Stimulated activated CD8-positive, alpha-beta memory T cell treated with anti-CD3 and anti-CD28 coated beads, Interleukin-2, amount 100 ng/mL, for 48 hours (primary cell): ENCODE measurements around the gene CCL24.
"Not testable (repeated sequence)": the region's sequence is repeated elsewhere in the genome, so short reads cannot be mapped to it uniquely, and the experiment has no call there.

ENCODE experiments used
- DNase-seq, 2 donors: peaks; one replicate each; pipeline ENCODE4 v3.0.0-alpha.2; 2020; ENCODE audit warnings: low read depth in 2 of 2

The CCL24 gene, protein sequence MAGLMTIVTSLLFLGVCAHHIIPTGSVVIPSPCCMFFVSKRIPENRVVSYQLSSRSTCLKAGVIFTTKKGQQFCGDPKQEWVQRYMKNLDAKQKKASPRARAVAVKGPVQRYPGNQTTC

DNA sequence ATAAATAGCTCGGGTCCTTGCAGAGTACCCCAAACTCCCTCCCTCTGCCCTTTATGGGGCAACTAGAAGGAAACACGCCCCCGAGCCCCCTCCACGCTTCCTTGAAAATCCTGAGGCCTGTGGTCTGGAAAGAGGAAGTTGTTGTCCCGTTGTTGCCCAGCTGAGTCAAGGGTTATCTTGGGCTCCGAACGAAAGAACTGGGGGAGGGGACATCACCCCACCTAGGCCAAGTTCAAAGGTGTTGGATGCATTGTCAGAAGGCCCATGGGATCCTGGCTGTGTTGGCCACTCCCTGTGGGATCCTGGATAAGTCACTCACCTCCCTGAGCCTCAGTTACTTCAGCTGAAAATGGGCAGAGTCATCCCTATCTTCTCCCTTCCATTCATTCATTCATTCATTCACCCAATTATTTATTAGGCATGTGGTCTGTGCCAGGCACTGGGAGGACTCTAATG lies at the start of gene CCL24:
CCL24 (minus strand) TSS at position 26 of the 456 bp plus-strand sequence. CDS start 91 bp downstream, outside the sequence.
- no peak for DNase-seq

DNA sequence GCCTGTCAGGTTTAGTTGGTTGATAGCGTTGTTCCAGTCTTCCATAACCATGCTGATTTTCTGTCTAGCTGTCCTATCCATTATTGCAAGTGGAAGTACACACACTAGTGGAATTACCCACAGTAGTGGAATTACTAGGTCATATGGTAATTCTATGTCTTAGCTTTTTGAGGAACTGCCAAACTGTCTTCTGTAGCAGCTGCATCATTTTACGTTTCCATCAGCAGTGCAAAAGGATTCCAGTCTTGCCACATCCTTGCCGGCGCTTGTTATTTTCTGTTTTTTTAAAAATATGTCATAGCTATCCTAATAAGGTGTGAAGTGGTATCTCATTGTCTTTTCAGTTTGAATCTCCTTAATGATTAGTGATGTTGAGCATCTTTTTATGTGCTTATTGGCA lies 48.0 kb upstream of the CCL24 start:
- no peak for DNase-seq

DNA sequence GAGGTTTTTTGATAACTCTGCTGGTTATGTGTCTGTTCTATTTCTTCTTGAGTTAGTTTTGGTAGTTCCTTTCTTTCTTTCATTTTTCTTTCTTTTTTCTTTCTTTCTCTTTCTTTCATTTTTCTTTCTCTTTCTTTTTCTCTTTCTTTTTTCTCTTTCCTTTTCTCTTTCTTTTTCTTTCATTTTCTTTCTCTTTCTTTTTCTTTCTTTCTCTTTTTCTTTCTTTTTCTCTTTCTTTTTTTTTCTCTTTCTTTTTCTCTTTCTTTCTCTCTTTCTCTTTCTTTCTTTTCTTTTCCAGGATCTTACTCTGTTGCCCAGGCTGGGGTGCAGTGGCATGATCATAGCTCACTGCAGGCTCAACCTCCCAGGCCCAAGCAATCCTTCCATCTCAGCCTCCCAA lies 44.8 kb upstream of the CCL24 start:
- no peak for DNase-seq

DNA sequence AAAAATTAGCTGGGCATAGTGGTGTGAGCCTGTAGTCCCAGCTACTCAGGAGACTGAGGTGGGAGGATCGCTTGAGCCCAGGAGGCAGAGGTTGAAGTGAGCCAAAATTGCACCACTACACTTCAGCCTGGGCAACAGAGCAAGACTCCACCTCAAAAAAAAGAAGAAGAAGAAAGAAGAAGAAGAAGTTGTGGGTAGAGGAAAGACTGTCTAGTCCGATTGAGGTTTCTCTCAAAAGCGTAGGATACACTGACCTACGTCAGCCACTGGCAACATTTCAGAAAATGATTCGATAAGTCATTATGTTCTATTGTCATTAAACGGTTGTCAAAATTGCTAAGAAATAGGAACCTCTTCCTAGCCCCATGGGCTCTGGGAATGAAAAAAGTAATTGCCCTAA lies 42.9 kb upstream of the CCL24 start:
- no peak for DNase-seq

DNA sequence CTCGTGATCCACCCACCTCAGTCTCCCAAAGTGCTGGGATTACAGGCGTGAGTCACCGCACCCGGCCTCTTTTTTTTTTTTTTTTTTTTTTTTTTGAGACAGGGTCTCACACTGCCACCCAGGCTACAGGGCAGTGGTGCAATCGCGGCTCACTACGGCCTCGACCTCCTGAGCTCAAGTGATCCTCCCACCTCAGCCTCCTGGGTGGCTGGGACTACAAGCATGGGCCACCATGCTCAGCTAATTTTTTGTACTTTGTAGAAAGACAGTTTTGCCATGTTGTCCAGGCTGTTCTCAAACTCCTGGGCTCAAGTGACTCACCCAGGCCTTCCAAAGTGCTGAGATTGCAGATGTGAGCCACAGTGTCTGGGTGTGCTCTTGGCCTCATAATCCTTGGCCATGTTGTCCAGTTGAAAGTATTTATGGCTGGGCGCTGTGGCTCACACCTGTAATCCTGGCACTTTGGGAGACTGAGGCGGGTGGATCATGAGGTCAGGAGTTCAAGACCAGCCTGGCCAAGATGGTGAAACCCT lies 41.3 kb upstream of the CCL24 start:
- DNase-seq, result not testable (repeated sequence)

DNA sequence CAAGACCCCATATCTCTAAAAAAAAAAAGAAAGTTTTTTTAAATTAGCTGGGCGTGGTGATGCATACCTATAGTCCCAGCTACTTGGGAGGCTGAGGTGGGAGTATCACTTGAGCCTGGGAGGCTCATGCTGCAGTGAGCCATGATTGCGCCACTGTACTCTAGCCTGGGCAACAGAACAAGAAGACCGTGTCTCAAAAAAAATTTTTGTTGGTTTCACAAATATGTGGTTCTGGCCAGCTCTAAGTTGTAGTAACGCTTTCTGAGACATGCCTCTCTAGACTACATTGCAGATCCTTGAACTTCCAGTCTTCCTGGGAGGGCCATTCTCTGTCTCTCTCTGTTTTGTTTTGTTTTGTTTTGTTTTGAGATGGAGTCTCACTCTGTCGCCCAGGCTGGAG lies 40.6 kb upstream of the CCL24 start:
- no peak for DNase-seq

DNA sequence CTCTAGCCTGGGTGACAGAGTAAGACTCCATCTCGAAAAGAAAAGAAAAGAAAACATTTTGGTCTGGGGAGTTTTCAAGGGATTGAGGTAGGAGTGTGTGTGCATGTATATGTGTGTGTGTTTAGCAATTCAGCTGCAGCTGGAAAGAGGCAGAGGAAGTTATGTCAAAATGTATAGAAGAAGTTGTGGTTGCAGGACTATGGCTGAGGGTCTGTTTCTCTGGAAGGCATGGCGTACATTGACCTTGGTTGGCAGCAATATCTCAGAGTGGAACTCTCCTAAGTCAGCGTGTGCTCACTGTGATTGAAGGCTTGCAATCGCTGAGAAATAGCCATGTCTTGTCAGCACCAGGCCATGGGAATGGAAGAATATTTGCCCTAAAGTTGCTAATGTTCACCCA lies 36.6 kb upstream of the CCL24 start:
- no peak for DNase-seq

DNA sequence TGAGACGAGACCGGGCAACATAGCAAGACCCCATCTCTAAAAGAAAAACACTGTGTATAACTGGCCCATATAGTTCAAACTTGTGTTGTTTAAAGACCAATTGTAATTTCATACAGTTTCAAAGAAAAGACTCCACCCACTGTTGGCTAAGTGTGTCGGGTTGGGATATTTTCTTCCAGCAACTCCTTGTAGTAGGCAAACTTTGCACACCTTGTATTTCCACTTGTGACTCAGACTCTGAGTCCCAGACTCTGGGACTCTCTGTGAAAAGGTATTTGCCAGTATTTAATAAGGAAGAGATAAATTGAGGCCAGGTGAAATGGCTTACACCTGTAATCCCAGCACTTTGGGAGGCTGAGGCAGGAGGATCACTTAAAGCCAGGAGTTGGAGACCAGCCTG lies 36.0 kb upstream of the CCL24 start:
- no peak for DNase-seq

DNA sequence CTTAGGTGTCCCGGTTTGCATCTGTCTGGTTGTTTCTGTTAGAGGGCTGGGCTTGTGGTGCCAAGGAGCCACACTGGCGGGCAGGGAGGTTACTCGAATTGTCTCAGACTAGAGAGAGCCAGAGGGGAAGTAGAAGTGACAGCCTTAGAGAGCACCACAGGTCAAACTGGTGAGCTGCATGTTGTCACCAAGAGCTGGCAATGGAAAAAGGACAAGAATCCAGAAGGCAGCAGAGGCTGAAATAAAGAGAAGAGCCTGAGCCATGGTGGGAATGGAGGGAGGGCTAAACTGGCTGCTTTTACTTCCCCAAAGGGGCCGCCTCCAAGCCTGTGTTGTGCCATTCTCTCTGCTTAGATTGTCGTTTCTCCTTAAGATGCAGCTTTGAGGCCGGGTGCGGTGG lies 34.1 kb upstream of the CCL24 start:
- no peak for DNase-seq

DNA sequence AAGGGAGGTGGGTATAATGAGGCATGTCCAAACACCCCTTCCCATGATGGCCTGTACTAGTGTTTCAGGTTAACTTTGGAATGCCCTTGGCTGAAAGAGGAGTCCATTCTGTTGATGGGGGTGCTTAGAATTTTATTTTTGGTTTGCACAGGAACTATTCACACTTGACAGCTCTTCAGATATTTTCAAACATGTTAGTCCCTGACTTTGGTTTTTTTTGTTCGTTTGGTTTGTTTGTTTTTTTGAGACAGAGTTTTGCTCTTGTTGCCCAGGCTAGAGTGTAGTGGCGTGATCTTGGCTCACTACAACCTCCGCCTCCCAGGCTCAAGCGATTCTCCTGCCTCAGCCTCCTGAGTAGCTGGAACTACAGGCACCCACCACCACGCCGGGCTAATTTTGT lies 31.5 kb upstream of the CCL24 start:
- not testable (repeated sequence) for DNase-seq

DNA sequence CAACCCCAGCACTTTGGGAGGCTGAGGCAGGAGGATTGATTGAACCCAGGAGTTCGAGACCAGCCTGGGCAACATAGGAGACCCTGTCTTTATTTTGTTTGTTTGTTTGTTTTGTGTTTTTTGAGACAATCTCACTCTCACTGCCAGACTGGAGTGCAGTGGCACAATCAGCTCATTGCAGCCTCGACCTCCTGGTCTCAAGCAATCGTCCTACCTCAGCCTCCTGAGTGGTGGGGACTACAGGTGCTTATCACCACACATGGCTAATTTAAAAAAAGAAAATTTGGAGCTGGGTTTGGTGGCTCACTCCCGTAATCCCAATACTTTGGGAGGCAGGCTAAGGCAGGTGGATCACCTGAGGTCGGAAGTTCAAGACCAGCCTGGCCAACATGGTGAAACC lies 30.6 kb upstream of the CCL24 start:
- DNase-seq, result no peak

DNA sequence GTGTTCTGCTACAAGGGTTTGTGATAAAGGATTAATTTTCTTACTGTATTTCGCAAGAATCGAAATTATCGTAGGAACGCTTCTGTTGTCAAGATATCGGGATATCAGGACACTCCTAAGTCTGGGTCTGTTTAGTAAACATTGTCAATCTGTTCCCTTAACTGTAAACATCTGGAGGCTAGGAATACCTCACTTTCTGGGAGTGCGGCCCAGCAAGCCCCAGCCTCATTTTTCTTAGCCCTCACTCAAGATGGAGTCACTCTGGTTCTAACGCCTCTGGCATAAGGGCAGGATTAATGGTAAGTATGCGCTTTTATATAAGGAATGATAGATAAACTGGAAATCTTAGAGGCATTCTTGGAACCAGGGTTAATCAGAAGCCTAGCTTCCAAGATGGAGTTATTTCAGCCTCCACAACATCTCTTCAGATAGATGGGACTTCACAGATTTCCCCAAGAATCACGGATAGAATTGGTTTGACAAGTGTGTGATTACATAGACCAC lies 30.1 kb upstream of the CCL24 start:
- DNase-seq, result no peak

DNA sequence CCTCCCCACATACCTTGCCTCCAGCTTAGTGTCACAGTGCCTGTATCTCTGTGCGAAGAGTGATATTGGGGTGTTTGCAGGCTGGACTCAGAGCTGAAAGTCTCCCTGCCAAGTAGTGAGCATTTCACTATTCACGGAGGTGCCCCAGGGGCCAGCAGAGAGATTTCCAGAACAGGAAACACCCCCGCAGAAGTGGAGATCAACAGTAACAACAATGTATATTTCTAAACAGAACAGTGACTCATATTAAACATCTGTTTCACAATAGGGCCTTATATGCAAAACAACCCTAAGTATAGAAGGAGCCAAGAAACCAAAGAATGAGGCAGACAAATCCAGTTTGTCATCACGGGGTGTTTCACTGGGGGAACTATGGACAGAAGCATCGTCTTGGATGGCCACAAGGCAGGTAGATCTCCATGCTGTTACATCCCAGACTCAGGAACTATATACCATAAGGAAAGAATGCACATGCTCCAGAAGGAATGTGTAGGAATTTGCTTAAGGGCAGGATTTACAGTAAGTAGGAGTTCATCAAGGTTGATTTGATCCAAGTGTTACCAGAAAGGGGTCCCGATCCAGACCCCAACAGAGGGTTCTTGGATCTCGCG lies 29.3 kb upstream of the CCL24 start:
- DNase-seq, result peak in 1 of 2 donors; percentile 27

DNA sequence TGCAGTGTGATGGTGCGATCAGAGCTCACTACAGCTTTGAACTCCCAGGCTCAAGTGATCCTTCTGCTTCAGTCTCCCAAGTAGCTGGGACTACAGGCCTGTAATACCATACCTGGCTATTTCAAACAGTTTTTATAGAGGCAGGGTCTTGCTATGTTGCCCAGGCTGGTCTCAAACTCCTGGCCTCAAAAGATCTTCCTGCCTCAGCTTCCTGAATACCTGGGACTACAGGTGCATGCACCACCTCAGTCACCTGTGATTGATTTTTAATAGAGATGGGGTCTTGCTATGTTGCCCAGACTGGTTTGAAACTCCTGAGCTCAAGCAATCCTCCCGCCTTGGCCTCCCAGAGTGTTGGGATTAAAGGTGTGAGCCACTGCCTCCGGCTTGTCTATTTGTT lies 26.4 kb upstream of the CCL24 start:
- DNase-seq, result no peak

DNA sequence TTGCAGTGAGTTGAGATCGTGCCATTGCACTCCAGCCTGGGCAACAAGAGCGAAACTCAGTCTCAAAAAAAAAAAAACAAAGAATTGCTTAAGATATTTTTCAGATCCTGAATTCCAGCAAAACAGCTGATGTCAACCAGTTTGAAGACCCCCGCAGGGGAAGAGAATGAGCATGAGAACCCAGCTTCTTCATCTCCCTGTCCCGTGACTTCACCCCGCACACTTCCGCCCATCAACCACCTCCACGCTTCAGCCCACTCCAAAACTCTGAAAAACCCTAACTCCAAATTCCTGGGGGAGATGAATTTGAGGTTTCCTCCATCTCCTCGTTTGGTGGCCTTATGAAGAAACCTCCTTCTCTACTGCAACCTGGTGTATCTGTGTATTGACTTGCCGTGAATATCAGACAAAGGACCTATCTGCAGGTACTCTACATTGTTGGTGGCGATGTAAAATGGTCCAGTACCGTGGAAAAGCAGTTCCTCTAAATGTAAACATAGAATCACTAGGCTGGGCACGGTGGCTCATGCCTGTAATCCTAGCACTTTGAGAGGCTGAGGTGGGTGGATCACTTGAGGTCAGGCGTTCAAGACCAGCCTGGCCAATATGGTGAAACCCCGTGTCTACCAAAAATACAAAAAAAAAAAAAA lies 24.8 kb upstream of the CCL24 start:
- DNase-seq, result not testable (repeated sequence)

DNA sequence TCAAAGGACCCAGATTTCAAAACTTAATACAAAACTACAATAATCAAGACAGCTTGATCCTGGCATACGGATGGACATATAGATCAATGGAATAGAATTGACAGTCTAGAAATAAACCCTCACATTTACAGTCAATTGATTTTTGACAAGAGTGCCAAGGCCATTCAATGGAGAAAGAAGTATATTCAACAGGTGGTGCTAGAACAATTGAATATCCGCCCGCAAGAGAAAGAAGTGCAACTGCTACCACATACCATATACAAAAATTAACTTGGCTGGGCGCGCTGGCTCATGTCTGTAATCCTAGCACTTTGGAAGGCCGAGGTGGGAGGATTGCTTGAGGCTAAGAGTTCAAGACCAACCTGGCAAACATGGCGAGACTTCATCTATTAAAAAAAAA lies 23.2 kb upstream of the CCL24 start:
- no peak for DNase-seq

DNA sequence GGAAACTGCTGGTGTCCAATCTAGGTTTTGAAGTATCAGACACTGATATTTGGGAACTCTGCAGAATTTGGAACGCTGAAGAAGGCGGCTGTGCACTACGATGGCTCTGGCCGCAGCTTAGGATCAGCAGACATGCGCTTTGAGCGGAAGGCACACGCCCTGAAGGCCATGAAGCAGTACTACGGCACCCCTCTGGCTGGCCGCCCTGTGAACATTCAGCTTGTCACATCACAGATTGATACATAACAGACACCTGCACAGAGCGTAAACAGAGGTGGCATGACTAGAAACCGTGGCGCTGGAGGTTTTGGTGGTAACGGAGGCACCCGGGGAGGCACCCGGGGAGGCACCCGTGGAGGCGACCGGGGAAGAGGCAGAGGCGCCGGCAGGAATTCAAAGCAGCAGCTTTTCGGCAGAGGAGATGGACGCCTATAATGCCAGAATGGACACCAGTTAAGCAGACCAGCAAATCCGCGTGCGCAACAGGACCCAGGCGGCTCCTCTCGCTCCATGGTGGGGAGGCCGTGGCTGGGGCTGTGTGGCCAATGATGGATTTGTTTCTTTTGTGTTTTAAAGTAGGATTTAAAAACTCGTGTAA lies 22.2 kb upstream of the CCL24 start:
- no peak for DNase-seq

DNA sequence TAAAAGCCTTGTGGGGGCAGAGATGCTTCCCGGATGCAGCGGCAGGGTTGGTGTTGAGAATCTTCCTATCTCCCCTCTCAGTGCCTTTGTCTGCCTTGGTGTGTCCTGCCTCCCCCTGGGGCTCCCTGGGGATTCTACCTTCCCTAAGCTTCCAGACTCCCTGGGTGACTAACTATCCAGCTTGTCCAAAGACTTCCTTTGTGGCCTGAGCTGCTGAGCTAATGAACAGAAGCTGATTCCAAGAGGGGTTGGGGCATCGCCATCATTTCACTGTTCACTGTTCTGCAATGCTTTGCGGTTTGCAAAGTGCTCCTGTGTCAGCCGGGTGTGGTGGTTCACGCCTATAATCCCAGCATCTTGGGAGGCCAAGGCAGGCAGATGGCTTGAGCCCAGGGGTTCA lies 20.1 kb upstream of the CCL24 start:
- DNase-seq, result not testable (repeated sequence)

DNA sequence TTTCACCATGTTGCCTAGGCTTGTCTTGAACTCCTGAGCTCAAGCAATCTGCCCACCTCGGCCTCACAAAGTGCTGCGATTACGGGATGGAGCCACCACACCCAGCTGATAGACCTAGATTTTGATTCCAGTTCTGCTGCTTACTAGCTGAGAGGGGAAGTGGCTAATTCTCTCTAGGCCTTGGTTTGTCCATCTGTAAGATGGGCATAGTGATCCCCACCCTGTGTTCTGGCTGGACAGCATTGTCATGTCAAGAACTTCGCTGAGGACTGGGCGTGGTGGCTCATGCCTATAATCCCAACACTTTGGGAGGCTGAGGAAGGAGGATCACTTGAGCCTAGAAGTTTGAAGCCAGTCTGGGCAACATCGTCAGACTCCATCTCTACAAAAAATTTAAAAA lies 17.4 kb upstream of the CCL24 start:
- DNase-seq, result no peak

DNA sequence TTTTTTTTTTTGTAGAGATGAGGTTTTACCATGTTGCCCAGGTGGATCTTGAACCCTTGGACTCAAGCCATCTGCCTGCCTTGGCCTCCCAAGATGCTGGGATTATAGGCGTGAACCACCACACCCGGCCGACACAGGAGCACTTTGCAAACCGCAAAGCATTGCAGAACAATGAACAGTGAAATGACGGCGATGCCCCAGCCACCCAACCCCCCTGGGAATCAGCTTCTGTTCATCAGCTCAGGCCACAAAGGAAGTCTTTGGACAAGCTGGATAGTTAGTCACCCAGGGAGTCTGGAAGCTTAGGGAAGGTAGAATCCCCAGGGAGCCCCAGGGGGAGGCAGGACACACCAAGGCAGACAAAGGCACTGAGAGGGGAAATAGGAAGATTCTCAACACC lies 16.1 kb upstream of the CCL24 start:
- DNase-seq, result not testable (repeated sequence)

DNA sequence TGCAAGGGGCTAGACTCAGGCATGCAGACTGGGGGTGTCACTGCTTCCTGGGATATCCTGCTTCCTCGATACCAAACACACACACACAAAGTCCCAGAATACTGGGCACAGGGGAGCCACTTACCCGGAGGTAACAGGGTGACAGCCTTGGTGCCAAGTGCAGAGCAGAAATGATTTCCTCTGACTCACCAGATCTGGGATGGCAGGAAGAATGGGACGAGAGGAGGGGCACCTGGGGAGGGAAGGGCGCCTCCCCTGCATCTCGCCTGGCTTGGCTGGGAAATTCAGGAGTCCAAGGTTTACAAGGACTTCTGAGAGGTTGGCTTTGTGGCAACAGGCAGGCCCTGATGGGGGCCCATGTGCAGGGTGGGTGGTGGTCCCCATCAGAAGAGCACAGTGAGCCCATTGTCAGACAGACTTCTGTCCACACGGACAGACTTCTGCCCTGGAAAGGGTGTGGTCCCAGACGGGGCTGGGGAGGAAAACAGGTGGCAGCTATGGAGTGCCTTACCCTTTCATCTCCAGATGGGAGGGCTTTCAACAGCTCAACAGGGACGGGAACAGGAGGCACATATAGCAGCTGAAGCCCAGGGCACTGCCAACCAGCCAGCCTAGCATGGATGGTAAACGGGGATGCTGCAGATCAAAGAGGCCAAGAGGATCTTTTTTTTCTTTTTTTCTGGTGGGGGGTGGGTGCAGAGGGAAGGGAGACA lies 9.7 kb upstream of the CCL24 start:
- no peak for DNase-seq

DNA sequence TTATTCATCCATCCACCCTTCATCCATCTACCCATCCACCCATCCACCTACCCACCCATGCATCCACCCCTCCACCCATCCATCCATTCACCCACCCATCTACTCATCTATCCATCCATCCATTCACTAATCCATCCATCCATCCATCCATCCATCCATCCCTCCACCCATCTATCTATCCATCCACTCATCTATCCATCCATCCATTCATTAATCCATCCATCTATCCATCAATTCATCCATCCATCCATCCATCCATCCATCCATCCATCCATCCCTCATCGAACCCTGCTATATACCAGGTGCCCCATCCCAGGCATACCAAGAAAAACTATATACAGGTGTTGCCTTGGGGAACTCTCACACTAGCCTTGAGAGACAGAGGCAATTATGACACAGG lies 7.1 kb upstream of the CCL24 start:
- no peak for DNase-seq
